ENCODE data around the gene TBC1D22A. TPM values are rescaled to one million over a fixed set of nuclear protein-coding genes. Genes with fewer than 3 reads are reported as not detected.

Gene TBC1D22A
- total RNA-seq, 1 donor from 2014 or later, result 28.9 TPM

DNA sequence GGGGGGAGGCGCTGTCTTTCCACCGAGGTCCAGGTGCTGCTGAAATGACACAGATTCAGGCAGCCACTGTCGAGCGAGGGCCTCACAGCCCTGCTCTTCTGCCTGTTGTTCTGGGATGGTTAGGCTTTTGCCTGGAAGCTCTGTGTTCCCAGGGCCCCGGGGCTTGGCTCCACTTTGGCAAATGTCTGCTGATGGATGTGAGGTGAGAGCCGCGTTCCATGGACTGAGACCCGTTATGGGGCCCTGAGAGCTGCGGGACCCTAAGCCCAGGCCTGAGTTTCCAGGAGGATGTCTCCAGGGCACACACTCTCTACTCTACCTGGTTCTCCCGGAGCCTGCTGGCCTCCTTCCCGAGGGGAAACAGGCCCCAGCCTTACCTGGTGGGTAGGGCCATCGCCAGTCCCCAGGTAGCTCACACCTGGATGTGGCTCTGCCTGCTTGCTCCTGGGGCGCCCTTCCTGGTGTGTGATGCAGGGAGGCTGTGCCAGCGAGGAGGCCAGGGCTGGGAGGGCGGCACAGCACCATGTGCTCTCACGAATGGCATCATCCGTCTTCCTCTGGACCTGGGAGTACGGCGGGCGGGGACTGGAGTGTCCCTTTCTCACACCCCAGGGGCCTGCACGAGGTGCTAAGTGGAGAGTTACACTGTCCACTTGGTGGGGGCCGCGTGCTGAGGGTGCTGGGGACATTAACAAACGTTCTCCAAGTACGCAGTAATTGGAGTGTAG is 435.5 kb downstream of the TBC1D22A start:
- Mint-ChIP-seq H3K27ac (ENCODE audit: unreplicated experiment) (no peak overlapping the region), H3K4me3 (ENCODE audit: unreplicated experiment) (no peak overlapping the region), H3K27me3 (ENCODE audit: unreplicated experiment) (no peaks in the 10 kb centered on the region), H3K36me3 (ENCODE audit: unreplicated experiment) (no peaks in the 10 kb centered on the region), H3K9me3 (ENCODE audit: unreplicated experiment) (no peaks in the 10 kb centered on the region), H3K4me1 (ENCODE audit: unreplicated experiment) (no peaks in the 10 kb centered on the region)
- TF ChIP-seq, protein P1, sequence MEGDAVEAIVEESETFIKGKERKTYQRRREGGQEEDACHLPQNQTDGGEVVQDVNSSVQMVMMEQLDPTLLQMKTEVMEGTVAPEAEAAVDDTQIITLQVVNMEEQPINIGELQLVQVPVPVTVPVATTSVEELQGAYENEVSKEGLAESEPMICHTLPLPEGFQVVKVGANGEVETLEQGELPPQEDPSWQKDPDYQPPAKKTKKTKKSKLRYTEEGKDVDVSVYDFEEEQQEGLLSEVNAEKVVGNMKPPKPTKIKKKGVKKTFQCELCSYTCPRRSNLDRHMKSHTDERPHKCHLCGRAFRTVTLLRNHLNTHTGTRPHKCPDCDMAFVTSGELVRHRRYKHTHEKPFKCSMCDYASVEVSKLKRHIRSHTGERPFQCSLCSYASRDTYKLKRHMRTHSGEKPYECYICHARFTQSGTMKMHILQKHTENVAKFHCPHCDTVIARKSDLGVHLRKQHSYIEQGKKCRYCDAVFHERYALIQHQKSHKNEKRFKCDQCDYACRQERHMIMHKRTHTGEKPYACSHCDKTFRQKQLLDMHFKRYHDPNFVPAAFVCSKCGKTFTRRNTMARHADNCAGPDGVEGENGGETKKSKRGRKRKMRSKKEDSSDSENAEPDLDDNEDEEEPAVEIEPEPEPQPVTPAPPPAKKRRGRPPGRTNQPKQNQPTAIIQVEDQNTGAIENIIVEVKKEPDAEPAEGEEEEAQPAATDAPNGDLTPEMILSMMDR (IDR thresholded peaks at IDR 0.05), result no peak
- DNase-seq (ENCODE audit: extremely low spot score, unreplicated experiment), result peak; percentile 75

DNA sequence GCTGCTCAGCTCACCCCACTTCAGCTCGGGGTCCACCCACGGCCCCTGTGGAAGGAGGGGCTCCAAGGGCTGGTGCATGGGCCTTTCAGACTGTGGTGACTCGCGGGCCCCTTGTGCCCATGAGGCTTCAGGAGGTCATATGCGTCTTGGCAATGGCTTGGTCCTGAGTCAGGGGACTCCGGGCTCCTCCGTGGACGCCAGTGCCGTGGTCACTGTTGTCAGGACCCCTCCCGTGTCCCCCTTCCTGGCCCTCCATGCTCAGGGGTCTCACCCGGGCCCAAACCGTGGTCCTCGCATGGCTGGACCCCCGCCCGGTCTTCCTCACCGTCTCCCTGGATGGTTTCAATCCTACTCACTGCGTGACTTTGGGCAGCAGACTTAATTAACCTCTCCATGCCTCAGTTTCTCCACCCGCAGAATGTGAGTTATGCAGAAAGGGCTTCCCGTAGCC is 436.4 kb downstream of the TBC1D22A start:
- peak; percentile 83 for DNase-seq (ENCODE audit: extremely low spot score, unreplicated experiment)
- H3K4me1 Mint-ChIP-seq (ENCODE audit: unreplicated experiment), result no peaks in the 10 kb centered on the region
- H3K4me3 Mint-ChIP-seq (ENCODE audit: unreplicated experiment), result no peak overlapping the region
- H3K36me3 Mint-ChIP-seq (ENCODE audit: unreplicated experiment), result no peaks in the 10 kb centered on the region
- TF ChIP-seq, protein P1 (IDR thresholded peaks at IDR 0.05), result no peak
- H3K9me3 Mint-ChIP-seq (ENCODE audit: unreplicated experiment), result no peaks in the 10 kb centered on the region
- no peak overlapping the region for H3K27ac Mint-ChIP-seq (ENCODE audit: unreplicated experiment)
- H3K27me3 Mint-ChIP-seq (ENCODE audit: unreplicated experiment), result no peaks in the 10 kb centered on the region

DNA sequence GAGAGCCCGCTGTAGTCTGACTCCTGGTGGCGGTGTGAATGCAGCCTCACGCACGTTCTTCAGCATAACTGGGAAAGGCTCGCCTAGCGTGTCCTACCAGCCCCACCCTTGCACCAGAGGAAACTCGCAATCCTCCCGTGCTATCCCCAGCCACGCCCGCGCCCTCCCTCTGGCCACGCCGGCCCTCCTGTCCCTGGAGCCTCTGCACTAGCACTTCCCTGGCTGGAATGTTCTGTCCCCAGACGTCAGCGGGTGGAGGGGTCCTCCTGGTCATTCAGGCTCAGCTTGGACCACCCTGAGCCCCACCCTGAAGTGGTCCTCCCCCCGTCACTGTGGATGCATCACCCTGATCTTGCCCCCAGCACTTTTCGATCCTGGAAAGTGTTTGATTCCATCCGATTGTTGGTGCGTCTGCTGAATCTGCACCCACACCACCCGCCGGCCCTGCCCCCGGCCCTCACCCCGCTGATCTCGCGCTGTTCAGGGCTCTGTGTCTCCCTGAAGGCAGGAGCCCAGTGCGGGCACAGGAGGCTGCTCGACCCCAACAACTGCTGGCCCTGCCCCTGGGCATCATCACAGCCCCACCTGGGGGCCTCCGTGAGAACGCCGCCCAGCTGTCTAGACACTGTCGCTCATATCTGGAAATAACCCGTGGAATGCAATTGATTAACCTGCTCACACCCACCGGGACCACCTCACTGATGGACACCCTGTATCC is 437.0 kb downstream of the TBC1D22A start:
- H3K4me3 Mint-ChIP-seq (ENCODE audit: unreplicated experiment), result no peak overlapping the region
- TF ChIP-seq, protein P1 (IDR thresholded peaks at IDR 0.05), result no peak
- no peaks in the 10 kb centered on the region for H3K4me1 Mint-ChIP-seq (ENCODE audit: unreplicated experiment)
- no peak overlapping the region for H3K27ac Mint-ChIP-seq (ENCODE audit: unreplicated experiment)
- no peaks in the 10 kb centered on the region for H3K36me3 Mint-ChIP-seq (ENCODE audit: unreplicated experiment)
- DNase-seq (ENCODE audit: extremely low spot score, unreplicated experiment), result peak; percentile 81
- no peaks in the 10 kb centered on the region for H3K27me3 Mint-ChIP-seq (ENCODE audit: unreplicated experiment)
- H3K9me3 Mint-ChIP-seq (ENCODE audit: unreplicated experiment), result no peaks in the 10 kb centered on the region

DNA sequence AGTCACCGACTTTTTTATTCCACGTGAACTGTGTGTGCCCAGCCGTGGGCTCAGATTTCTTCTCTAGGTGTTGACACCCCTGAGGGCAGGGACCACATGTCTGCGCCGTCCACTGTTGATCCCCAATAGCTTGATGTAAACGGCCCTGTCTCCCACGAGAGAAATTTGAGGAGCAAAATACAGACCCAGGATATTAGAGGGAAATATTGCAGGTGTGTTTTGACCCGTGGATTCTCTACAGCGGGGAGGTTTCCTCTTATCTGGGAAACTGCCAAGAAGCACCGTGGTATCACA is 437.5 kb downstream of the TBC1D22A start:
- no peaks in the 10 kb centered on the region for H3K36me3 Mint-ChIP-seq (ENCODE audit: unreplicated experiment)
- no peaks in the 10 kb centered on the region for H3K27me3 Mint-ChIP-seq (ENCODE audit: unreplicated experiment)
- DNase-seq (ENCODE audit: extremely low spot score, unreplicated experiment), result no peak
- TF ChIP-seq, protein P1 (IDR thresholded peaks at IDR 0.05), result no peak
- H3K4me1 Mint-ChIP-seq (ENCODE audit: unreplicated experiment), result no peaks in the 10 kb centered on the region
- H3K27ac Mint-ChIP-seq (ENCODE audit: unreplicated experiment), result no peak overlapping the region
- H3K9me3 Mint-ChIP-seq (ENCODE audit: unreplicated experiment), result no peaks in the 10 kb centered on the region
- no peak overlapping the region for H3K4me3 Mint-ChIP-seq (ENCODE audit: unreplicated experiment)

DNA sequence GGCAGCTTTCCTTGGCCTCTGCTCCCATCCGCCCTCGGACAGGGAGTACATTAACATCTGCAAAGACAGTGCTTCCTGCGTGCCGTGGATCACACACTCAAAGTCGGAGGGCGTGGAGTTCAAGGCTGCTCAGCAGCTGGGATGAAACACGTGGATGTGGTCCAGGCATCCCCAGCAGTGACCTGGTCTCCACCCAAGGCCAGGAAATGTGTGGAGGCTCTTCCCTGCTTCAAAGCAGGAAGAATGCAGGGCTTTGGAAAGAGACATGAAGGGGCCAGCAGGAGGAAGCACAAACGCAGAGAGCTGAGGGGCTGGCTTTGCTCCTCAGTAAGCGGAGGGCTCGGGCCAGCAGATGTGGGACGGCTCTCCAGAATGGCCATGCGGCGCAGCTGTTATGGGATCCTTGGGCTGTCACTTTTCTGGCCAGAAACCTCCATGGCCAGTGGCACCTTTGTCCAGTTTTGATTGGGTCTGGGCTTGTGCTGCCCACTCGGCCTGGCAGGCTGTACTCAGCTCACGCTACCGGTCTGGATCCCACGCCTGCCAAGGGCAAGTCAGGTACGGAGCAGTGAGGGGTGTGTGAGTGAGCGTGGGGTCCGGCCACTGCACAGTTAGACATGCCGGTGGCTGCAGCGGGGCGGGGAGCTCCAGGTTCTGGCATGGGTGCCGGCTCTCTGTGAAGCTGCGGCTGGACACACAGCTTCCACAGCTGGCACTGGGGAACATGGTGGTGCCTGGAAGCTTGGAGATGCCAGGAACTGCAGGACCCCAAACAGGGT is 438.0 kb downstream of the TBC1D22A start:
- TF ChIP-seq, protein P1 (IDR thresholded peaks at IDR 0.05), result no peak
- Mint-ChIP-seq H3K4me1 (ENCODE audit: unreplicated experiment) (no peaks in the 10 kb centered on the region), H3K27ac (ENCODE audit: unreplicated experiment) (no peak overlapping the region), H3K4me3 (ENCODE audit: unreplicated experiment) (no peak overlapping the region), H3K36me3 (ENCODE audit: unreplicated experiment) (no peaks in the 10 kb centered on the region), H3K27me3 (ENCODE audit: unreplicated experiment) (no peaks in the 10 kb centered on the region), H3K9me3 (ENCODE audit: unreplicated experiment) (no peaks in the 10 kb centered on the region)
- DNase-seq (ENCODE audit: extremely low spot score, unreplicated experiment), result peak; percentile 80

Measured in osteocyte (in vitro differentiated cells).